ENCODE measurements around the gene COL9A1.

- TF ChIP-seq, protein P1, sequence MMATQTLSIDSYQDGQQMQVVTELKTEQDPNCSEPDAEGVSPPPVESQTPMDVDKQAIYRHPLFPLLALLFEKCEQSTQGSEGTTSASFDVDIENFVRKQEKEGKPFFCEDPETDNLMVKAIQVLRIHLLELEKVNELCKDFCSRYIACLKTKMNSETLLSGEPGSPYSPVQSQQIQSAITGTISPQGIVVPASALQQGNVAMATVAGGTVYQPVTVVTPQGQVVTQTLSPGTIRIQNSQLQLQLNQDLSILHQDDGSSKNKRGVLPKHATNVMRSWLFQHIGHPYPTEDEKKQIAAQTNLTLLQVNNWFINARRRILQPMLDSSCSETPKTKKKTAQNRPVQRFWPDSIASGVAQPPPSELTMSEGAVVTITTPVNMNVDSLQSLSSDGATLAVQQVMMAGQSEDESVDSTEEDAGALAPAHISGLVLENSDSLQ (IDR thresholded peaks at IDR 0.05) = no peak
- TF ChIP-seq FOXM1 (IDR thresholded peaks at IDR 0.05; ENCODE audit: borderline replicate concordance) (no peak), SP1 (IDR thresholded peaks at IDR 0.05) (no peak), BHLHE40 (IDR thresholded peaks at IDR 0.05; ENCODE audit: borderline replicate concordance) (no peak), TARDBP (IDR thresholded peaks at IDR 0.05) (no peak), ARNT (IDR thresholded peaks at IDR 0.05) (no peak)
Observed at GRCh38 chr6:70272071-70272470, 30.8 kb downstream of the COL9A1 start.

Data from HEK293T (cell line).